Mesendoderm (in vitro differentiated cells): ENCODE results near the gene ZNF579.
A peak's percentile ranks its signal among the peaks of the same experiment; 100 is the strongest.

Experiments used
- DNase-seq: peaks from one replicate; pipeline ENCODE4 v3.0.0; 2013
- H2AK5ac ChIP-seq: 2 replicates; pipeline ENCODE4 v1.6.1; 2013; ENCODE audit warnings: low read length, inconsistent platforms
- H2BK120ac ChIP-seq: 2 replicates; pipeline ENCODE4 v1.6.1; 2013; ENCODE audit warnings: low read depth, mild to moderate bottlenecking, low read length, moderate library complexity, mixed read lengths
- H2BK15ac ChIP-seq: replicated peaks from 2 replicates; pipeline ENCODE4 v1.6.1; 2013; ENCODE audit warnings: low read depth, mild to moderate bottlenecking, moderate library complexity
- H2BK5ac ChIP-seq: 2 replicates; pipeline ENCODE4 v1.6.1; 2013; ENCODE audit warnings: low read length, inconsistent platforms
- H3K18ac ChIP-seq: 2 replicates; pipeline ENCODE4 v1.6.1; 2013; ENCODE audit warnings: mild to moderate bottlenecking, low read length, mixed read lengths
- H3K23ac ChIP-seq: one replicate; pipeline ENCODE4 v1.6.1; 2013; ENCODE audit warnings: low read length
- H3K27ac ChIP-seq: 2 replicates; pipeline ENCODE4 v1.5.1; 2013; ENCODE audit warnings: low read depth, mild to moderate bottlenecking, inconsistent platforms, low read length, moderate library complexity
- H3K27me3 ChIP-seq: 2 replicates; pipeline ENCODE4 v1.6.1; 2013; ENCODE audit warnings: low read length, control low read depth, mild to moderate bottlenecking, inconsistent platforms; ENCODE audit not compliant: insufficient read depth, poor library complexity
- H3K36me3 ChIP-seq: 2 replicates; pipeline ENCODE4 v1.6.1; 2013; ENCODE audit warnings: low read length, inconsistent platforms; ENCODE audit not compliant: control insufficient read depth, insufficient read depth
- H3K4ac ChIP-seq: one replicate; pipeline ENCODE4 v1.6.1; 2013; ENCODE audit warnings: low read depth, mild to moderate bottlenecking, low read length, moderate library complexity
- H3K4me1 ChIP-seq: 2 replicates; pipeline ENCODE4 v1.6.1; 2013; ENCODE audit warnings: low read depth, low read length, inconsistent platforms; ENCODE audit not compliant: control insufficient read depth
- H3K4me2 ChIP-seq: 2 replicates; pipeline ENCODE4 v1.6.1; 2013; ENCODE audit warnings: low read length
- H3K4me3 ChIP-seq: 2 replicates; pipeline ENCODE4 v1.5.1; 2013; ENCODE audit warnings: mild to moderate bottlenecking, low read length
- H3K56ac ChIP-seq: one replicate; pipeline ENCODE4 v1.6.1; 2013; ENCODE audit warnings: low read length
- H3K79me1 ChIP-seq: 2 replicates; pipeline ENCODE4 v1.6.1; 2013; ENCODE audit warnings: low read length, inconsistent platforms
- H3K79me2 ChIP-seq: 2 replicates; pipeline ENCODE4 v1.6.1; 2013; ENCODE audit warnings: mild to moderate bottlenecking, low read length; ENCODE audit not compliant: control insufficient read depth, insufficient read depth
- H3K9ac ChIP-seq: 2 replicates; pipeline ENCODE4 v1.6.1; 2013; ENCODE audit warnings: low read length, inconsistent platforms
- H4K5ac ChIP-seq: one replicate; pipeline ENCODE4 v1.6.1; 2013; ENCODE audit warnings: low read length
- H4K8ac ChIP-seq: one replicate; pipeline ENCODE4 v1.6.1; 2013; ENCODE audit warnings: low read depth, mild to moderate bottlenecking, control low read depth, low read length, moderate library complexity
- WGBS: extraction: QIAGEN DNeasy Blood & Tissue Kit; methylation state at CpG from one replicate; pipeline ENCODE4 v1.1.7; 2013; ENCODE audit warnings: low lambda C conversion rate, missing lambda C conversion rate; ENCODE audit not compliant: insufficient coverage; ENCODE audit errors: extremely low coverage; 5-methylcytosine and 5-hydroxymethylcytosine counted together

ZNF579 gene

DNA sequence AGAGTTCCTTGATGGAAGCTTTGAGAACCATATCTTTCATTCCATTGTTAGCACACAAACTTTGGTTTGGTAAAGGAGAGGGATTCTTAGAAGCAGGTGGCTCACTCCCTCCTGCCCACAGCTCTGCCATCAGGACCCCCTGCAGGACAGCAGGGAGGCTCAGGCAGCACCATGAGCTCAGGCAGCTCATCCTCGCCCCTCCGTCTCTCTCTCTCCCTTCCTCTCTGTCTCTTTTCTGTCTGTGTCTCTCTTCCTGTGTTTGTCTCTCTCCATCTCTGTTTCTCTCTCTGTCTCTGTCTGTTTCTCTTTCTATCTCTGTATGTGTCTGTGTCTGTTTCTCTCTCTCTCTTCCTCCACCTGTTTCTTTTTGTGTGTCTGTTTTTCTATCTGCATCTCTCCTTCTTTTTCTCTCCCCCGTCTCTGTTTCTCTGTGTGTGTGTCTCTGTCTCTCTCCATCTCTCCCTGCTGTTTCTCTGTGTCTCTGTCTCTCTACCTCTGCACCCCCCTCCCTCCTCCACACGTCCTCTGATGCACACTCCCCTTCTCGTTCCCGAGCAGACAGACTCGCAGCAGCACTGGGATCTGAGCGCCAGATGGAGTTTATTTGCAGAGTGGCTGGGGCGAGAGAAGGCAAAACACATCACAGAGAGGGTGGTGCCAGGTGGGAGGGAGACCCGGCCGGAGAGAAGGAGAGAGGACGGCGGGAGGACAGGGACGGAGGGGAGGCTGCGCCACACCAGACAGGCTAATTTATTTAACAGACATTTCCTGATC, 52.4 kb downstream of the ZNF579 start:
- Histone ChIP-seq H3K4me2 (no peak overlapping the region), H4K8ac (no peak overlapping the region), H3K56ac (no peak overlapping the region), H3K9ac (no peak overlapping the region), H2BK15ac (no peak overlapping the region), H3K79me2 (no peaks in the 10 kb centered on the region), H4K5ac (no peak overlapping the region), H3K18ac (no peak overlapping the region), H3K4me3 (no peak overlapping the region), H2BK120ac (no peak overlapping the region), H2BK5ac (no peak overlapping the region), H3K23ac (no peak overlapping the region), H3K27ac (no peak overlapping the region), H3K4me1 (peaks cover 5% of the 10 kb centered on the region), H2AK5ac (no peak overlapping the region), H3K79me1 (no peaks in the 10 kb centered on the region), H3K36me3 (no peaks in the 10 kb centered on the region), H3K27me3 (no peaks in the 10 kb centered on the region), H3K4ac (no peak overlapping the region)
- DNase-seq: peak; percentile 28
- WGBS: no CpG with 5 or more reads among the region's 15 CpGs

DNA sequence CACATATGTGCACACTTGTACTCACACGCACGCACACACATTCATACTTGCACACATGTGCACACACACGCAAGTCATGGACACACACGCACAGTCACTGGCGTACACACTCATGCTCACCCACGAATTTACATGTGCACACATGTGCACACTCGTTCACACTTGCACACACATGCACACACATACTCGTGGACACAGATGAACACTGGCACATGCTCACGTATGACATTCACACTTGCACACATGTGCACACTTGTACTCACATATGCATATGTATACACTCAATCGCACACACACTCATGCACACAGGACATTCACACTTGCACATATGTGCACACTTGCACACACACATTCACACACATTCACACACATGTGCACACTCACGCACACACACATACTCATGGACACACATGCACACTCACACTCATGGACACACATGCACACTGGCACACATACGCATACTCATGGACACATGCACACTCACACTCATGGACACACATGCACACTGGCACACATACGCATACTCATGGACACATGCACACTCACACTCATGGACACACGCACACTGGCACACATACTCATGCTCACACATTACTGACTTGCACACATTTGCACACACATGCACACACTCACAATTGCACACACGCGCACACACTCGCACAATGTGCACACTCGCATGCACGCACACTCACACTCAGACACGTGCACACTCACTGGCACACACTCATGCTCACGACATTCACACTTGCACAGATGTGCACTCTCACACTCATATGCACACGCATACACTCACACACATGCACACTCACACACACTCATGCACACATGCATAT, 53.2 kb downstream of the ZNF579 start:
- Histone ChIP-seq H3K79me2 (no peaks in the 10 kb centered on the region), H4K5ac (no peak overlapping the region), H3K4me2 (no peak overlapping the region), H3K4me1 (peaks cover 5% of the 10 kb centered on the region), H2AK5ac (no peak overlapping the region), H2BK15ac (no peak overlapping the region), H3K18ac (no peak overlapping the region), H4K8ac (no peak overlapping the region), H3K36me3 (no peaks in the 10 kb centered on the region), H3K23ac (no peak overlapping the region), H3K4me3 (no peak overlapping the region), H3K56ac (no peak overlapping the region), H3K79me1 (no peaks in the 10 kb centered on the region), H3K27me3 (no peaks in the 10 kb centered on the region), H3K27ac (no peak overlapping the region), H3K9ac (no peak overlapping the region), H2BK120ac (no peak overlapping the region), H3K4ac (no peak overlapping the region), H2BK5ac (no peak overlapping the region)
- WGBS: no CpG with 5 or more reads among the region's 22 CpGs
- DNase-seq: no peak
